ENCODE results near the gene MAPK6.

The MAPK6 gene

DNA sequence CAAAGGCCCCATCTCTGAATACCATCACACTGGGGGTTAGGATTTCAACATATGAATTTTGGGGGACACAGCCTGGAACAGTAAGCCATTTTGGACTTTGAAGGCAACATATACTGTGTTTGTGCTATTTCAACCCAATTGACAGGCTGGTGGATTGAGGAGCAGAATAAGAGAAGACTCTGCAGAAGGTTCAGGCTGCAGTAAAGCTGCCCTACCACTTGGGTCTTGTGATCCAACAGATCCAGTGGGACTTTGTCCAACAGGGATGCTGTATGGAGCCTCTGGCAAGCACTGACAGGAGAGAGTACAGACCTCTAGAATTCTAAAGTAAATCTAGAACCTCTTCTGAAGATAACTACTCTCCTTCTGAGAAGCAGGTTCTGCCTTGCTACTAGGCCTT is 94.7 kb downstream of the MAPK6 start:
- no peak overlapping the region for H3K27ac ChIP-seq (ENCODE audit: insufficient read depth, low read depth, low read length, poor library complexity, severe bottlenecking)
- peaks cover 38% of the 10 kb centered on the region for H3K27me3 ChIP-seq (ENCODE audit: control insufficient read depth, insufficient read depth, low read length, poor library complexity, severe bottlenecking)
- no peaks in the 10 kb centered on the region for H3K9me3 ChIP-seq (ENCODE audit: control insufficient read depth, low read length)

GRCh38 chr15:52114261-52115055 is 95.4 kb downstream of the MAPK6 start:
- no peak overlapping the region for H3K4me3 ChIP-seq (ENCODE audit: insufficient read depth, low read depth, low read length)
- H3K9me3 ChIP-seq (ENCODE audit: control insufficient read depth, low read length), result no peaks in the 10 kb centered on the region
- H3K27me3 ChIP-seq (ENCODE audit: control insufficient read depth, insufficient read depth, low read length, poor library complexity, severe bottlenecking), result peaks cover 38% of the 10 kb centered on the region
- WGBS, 2 experiments, result 86 to 87% methylated on average over 5 of the region's 5 CpGs
- H3K27ac ChIP-seq (ENCODE audit: insufficient read depth, low read depth, low read length, poor library complexity, severe bottlenecking), result no peak overlapping the region
- no peaks in the 10 kb centered on the region for H3K4me1 ChIP-seq (ENCODE audit: control insufficient read depth, insufficient read depth, low read length)
- no peaks in the 10 kb centered on the region for H3K36me3 ChIP-seq (ENCODE audit: control insufficient read depth, insufficient read depth, low read length)

More for the DNA sequence above, 94.7 kb downstream of the MAPK6 start:
- H3K4me3 ChIP-seq (ENCODE audit: insufficient read depth, low read depth, low read length), result no peak overlapping the region
- H3K4me1 ChIP-seq (ENCODE audit: control insufficient read depth, insufficient read depth, low read length), result no peaks in the 10 kb centered on the region
- no peaks in the 10 kb centered on the region for H3K36me3 ChIP-seq (ENCODE audit: control insufficient read depth, insufficient read depth, low read length)

DNA sequence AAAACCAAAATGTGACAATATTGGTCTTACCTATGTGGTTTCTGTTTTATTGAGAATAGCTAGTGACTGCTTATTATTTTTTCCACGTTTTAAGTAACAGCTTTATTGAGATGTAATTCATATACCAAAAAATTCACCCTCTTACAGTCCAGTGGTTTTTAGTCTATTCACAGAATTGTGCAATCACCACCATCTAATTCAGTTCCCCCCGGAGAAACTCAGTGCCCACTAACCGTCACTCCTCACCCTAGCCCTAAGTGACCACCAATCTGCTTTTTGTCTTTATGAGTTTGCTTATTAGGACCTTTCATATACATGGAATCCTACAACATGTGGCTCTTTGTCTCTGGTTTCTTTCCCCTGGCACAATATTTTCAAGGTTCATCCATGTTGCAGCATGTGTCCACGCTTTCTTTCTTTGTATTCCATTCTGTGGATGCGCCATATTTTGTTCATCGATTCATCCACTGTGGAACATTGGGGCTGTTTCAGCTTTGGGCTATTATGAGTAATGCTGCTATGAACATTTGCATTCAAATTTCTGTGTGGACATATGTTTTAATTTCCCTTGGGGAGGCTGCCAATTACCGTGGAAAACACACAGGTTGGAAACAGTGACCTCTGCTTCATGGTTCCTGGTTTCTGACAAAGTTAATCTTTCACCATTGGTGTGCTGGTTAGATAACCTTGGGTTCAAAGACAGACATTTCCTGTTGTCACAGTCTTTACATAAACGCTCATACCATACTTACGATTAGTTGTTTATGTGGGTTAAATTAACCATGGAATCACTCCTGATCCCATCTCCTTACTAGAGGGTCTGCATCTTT is 96.8 kb downstream of the MAPK6 start:
- WGBS, 2 experiments, result 92 to 93% methylated on average over 8 to 9 of the region's 9 CpGs
- Histone ChIP-seq H3K4me3 (ENCODE audit: insufficient read depth, low read depth, low read length) (no peak overlapping the region), H3K27ac (ENCODE audit: insufficient read depth, low read depth, low read length, poor library complexity, severe bottlenecking) (no peak overlapping the region), H3K9me3 (ENCODE audit: control insufficient read depth, low read length) (no peaks in the 10 kb centered on the region), H3K36me3 (ENCODE audit: control insufficient read depth, insufficient read depth, low read length) (no peaks in the 10 kb centered on the region), H3K4me1 (ENCODE audit: control insufficient read depth, insufficient read depth, low read length) (no peaks in the 10 kb centered on the region), H3K27me3 (ENCODE audit: control insufficient read depth, insufficient read depth, low read length, poor library complexity, severe bottlenecking) (peaks cover 34% of the 10 kb centered on the region)
